CD4-positive, alpha-beta T cell treated with Interleukin-6 for 4 hours (primary cell): ENCODE measurements around the gene SETD3.

Experiments
- DNase-seq: peaks from one replicate; pipeline ENCODE4 v3.0.0-alpha.2; 2020; ENCODE audit warnings: mixed read lengths

SETD3 gene

GRCh38 chr14:99516156-99516870 lies 35.7 kb upstream of the SETD3 start:
- DNase-seq: no peak

DNA sequence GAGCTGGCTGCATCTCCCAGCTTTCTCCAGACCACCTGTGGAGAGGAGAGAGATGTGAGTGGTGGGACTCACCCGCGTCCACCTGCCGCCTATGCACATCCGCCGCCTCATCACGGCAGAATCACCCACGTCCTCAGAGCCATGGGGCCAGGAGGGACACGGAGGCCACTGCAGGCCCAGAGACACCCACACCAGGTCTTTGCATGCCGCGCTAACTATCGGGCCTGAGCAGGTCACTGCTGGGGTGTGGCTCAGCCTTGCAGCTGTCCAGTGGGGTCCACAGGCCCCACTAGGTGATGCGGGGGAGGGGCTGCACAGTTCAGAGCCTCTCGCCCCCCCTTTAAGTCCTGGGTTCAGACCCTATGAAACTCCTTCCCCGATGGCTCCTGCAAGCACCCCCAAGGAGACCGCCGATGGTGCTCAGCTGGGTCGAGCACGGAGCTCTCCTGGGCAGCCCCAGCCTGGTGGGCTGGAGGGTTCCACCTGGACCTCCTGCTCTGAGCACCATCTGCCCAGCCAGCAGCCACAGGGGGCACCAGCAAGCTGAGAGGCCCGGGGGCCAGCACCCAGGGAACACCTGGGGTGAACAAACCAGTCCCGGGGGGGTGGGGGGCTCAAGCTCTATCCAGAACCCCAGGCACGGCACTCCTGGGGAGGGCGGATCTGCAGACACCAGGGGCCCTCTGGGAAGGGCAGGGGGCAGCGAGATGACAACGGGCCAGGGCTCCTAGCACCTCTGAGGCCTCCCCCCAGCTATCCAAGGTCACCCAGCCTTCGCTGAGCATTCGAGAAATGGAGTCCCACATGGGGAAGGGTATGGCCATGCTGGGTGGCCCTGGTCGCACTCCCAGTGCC lies 34.9 kb upstream of the SETD3 start:
- no peak for DNase-seq

DNA sequence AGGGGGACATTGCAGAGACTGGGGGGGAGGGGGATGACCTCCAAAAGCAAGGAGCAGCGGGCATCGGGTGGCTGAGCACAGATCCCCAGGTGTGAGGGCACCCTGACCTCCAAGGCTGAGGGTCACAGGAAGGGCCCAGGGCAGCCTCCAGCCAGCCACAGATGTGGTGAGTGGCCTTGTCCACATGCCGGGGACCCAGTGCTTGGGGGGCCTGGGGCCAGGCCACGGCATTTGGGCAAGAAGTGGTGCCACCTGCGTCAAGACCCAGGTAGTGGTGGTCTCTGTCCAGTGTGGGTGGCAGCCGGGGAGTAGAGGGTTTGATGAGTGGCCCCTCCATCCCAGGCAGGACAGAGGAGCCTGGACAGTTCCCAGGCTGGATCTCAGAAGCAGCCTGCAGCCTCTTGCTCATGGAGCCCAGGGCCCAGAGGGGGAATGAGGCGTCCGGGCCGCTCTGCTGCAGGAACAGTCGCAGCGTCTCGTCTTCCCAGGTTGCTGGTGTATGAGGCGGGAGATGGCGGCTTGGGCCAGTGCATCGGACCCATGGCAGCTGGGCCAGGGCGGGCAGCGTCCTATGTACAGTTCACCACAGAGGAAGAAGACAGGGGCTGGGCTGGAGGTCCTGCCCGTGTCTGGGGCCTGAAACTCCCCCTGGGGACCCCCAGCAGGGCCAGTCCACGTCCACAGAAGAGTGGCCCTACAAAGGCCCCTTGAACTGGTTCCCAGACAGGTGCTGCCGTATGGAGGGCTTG lies 34.1 kb upstream of the SETD3 start:
- DNase-seq: no peak

DNA sequence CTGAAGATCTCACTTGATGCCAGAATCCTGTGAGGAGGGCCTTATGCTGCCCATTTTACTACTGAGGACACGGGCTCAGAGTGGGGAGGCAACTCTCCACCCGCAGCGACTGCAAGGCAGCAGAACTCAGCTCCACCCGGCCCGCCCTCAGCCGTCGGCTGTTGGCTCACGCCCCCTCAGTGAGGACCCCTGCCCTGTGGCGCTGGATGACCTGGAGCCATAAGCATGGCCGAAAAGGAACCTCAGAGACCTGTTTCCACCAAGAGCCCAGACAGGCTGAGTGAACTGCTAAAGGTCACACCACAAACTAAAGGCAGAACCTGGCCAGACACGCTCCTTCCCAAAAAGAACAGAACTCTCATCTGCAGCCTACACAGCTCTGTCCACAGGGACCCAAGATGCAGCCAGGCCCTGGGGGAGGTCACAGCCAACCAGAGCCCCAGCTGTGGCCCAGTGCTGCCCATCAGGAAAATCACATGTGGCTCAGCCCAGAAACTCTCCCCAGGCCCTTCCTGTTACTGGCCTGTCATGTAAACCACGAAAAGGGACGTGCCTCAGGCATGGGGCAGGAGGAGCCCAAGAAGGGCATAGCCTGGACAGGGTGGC lies 33.4 kb upstream of the SETD3 start:
- no peak for DNase-seq

GRCh38 chr14:99513183-99513694 lies 32.6 kb upstream of the SETD3 start:
- no peak for DNase-seq

GRCh38 chr14:99512571-99513182 lies 32.0 kb upstream of the SETD3 start:
- DNase-seq: no peak

DNA sequence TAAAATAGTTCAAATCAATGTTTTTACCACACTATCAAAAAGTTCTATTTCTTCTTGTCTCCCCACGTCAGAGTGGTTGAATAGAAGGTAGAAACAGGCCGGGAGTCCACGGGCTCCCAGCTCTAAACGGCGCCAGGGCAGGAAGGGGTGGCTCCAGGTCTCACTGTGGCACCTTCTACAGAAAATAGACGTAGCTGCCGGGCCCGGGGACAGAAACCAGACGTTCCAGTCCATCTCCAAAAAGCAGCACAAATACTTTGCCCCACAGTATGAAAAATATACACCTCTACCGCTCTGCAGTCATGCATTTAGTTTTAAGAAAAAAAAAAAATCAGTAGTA lies 31.4 kb upstream of the SETD3 start:
- DNase-seq: no peak

GRCh38 chr14:99511421-99512109 lies 30.9 kb upstream of the SETD3 start:
- no peak for DNase-seq

DNA sequence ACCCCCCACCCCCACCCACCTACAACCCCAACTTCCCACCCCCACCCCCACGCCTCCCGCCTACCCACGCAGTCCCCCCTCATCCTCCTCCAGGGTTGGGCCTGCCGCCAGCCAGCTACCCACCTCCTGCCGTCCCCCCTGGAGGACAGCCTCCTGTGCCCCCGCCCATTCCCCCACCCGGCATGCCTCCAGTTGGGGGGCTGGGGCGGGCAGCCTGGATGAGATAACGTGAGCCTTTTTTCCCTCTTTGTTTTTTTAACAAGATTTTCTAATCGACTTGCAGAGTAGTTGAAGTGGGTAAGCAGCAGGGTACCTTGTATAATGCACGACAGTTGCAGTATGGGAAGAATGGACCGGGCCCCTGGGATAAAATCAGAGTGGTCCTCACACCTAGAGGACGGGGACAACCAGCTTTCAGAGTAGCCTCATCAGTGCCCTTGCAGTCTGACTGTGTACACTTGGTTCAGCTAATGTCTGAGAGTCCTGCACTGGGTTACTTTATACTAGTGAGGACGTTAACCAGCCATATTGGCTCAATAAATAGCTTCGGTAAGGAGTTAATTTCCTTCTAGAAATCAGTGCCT lies 30.0 kb upstream of the SETD3 start:
- DNase-seq: no peak

GRCh38 chr14:99509871-99510555 lies 29.4 kb upstream of the SETD3 start:
- no peak for DNase-seq

DNA sequence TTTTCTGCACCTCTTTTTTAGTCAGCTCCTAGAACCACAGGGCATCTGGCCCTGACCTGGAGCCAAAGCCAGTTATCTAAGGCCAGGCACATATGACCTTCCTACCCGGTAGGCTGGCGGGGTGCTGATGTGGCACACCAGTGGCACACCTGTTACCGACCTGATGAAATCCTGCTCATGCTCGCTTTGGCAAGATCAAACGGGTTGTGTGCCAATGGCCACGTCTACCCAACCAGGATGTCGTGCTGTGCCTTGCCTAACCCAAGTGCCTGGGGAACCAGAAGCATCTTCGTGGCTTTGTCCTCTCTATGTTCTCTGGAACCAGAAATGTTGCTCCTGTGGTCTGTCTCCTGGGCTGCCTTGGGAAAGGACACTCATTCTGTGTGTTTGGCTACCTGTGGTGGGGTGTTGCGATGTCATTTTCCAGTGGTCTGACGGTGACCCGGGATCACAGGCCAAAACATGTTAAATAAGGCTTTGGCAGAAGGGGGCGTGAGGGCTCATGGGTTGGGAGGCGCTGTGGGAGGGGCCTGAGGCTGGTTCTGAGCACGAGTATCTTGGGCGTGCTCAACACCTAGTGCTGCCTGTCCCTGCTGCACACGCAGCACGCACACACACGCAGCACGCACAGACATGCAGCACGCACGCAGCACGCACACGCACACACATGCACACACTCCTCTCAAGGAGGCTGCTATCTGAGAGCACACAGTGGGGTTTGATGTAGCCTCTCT lies 28.4 kb upstream of the SETD3 start:
- no peak for DNase-seq

- no peak for DNase-seq
These were observed 27.4 kb upstream of the SETD3 start for GRCh38 chr14:99507860-99508640.

GRCh38 chr14:99506276-99506675 lies 25.6 kb upstream of the SETD3 start:
- DNase-seq: no peak

DNA sequence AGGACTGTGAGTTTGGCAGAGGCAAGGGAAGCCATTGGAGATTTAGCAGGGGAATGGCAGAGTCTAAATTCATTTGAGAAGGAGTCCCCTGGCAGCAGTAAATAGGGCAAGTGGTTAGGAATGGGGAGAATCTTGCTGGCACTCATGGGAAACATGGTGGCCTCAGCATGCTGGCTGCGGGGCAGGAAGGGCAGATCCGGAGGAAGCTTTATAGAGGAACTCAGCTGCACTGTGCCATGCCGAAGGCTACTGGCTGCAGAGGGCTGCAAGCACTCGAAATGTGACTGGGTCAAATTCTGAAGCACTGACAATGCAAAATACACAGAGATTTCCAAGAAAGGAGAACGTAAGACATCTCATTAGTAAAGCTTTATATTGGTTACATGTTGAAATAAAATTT lies 24.4 kb upstream of the SETD3 start:
- no peak for DNase-seq

DNA sequence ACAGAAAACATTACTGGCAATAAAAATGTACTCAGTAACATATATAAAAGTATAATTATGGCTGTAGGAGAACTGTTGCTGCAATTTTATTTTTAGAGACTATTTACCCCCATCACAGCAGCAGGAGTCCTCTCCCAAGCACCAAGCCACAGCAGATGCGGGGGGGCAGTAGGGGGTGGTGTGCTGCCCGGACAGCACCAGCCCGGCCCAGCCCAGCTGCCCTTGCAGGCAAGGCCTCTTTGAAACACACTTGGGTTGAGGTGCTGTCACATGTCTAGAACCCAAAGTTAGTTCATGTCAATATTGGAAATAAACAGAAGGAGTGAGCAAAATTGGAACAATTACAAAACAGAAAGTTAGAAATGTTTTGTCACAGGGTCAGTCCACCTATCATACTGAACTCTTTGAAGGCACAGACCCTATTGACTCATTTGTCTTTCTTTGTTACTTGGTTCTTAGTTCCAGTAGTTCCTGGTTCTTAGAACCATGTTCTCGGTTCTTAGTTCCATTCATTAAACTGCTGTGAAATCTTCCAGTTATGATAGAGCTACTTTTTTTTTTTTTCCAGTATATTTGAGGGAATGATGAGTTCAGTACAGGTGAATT lies 23.3 kb upstream of the SETD3 start:
- no peak for DNase-seq

DNA sequence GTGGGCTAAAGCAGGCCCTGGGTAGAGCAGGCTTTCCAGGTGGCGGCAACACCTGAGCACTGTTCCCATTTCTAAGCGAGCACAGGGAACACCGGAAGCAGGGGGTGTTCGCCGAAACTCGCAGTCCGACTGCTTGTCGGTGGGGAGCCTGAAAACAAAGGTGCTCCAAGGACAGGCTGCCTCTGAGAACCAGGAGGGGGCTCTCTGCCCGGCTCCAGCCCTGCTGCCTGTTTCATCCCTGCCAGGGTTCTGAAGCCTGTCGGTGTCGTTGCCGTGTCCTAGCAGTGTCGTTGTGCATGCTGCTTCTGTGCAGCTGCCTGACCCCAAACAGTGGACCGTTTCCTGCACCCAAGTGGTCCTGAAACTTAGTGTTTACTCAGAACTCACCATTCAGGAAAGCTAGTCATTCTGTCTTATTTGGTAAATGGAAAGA lies 22.3 kb upstream of the SETD3 start:
- no peak for DNase-seq

GRCh38 chr14:99497894-99498293 lies 17.2 kb upstream of the SETD3 start:
- DNase-seq: no peak

- DNase-seq: no peak
These were observed 16.7 kb upstream of the SETD3 start for GRCh38 chr14:99497341-99497740.

- DNase-seq: no peak
These were observed 3.4 kb upstream of the SETD3 start for GRCh38 chr14:99484106-99484505.
